COLO668 (cell line): ENCODE measurements around the gene RPS21.

Experiments used
- DNase-seq: peaks from one replicate; lab custom pipeline; 2025; ENCODE audit not compliant: unreplicated experiment; lab: John Stamatoyannopoulos, UW

RPS21 gene

GRCh38 chr20:62395311-62396242, 8.7 kb downstream of the RPS21 start:
- DNase-seq, result no peak

DNA sequence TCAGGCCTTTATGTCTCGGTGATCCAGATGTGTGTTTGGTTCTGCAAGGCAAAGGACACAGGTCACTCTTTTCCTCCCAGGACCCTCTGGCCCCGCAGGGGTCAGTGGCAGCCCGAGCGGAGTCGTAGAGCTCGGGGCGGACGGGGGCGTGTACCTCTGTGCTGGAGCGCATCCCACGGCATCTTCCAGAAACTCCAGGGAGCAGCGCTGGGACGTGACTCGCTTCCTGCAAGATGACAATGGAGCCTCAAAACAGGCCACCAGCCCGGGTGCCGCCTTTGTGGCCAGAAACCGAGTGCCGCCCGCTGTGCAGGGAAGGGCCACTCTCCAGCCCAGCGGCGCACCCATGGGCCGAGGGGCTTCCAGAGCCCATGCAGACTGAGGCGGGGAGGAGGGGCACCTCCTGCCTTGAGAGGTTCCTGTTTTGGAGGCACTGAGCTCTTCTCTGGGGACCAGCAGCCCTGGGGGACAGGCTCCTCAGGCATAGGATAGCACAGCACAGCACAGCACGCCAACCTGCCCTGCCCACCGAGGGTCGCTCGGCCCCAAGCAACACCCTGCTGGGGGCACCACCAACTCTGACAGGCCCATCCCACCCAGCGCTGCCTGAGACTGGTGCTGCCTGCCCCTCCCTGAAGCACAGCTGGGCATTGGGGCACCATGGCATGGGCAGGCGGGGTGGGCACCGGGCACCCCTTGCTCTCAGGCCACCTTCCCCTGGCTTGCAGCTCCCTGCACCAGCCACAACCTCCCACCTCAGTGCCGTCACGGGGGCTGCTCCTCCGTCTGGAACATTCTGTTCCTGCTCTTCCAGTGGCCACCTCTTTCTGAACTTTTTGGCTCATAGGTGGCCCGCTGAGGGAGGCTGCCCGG, 9.7 kb downstream of the RPS21 start:
- DNase-seq, result no peak

- DNase-seq, result no peak
Observed at GRCh38 chr20:62398120-62398821, 11.4 kb downstream of the RPS21 start.

DNA sequence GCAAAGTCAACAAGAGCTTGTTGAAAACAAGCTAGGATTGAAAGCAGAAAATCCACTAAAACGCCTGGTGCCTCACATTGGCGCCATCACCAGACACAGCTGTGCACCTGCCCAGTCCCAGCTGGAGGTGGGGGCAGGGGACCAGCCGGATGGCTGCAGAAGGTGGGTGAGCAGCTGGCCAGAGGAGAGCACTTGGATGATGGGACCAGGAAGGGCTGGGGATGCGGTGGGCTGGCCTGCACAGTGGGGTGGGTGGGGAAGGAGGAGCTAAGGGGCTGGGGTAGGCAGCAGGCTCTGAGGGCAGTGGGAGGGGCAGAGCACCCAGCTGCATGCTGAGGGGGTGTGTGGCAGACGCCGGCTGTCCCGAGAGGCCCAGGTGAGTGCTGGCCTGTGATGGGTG, 13.1 kb downstream of the RPS21 start:
- DNase-seq, result peak; percentile 77

- DNase-seq, result no peak
Observed at GRCh38 chr20:62400541-62400940, 13.6 kb downstream of the RPS21 start.

DNA sequence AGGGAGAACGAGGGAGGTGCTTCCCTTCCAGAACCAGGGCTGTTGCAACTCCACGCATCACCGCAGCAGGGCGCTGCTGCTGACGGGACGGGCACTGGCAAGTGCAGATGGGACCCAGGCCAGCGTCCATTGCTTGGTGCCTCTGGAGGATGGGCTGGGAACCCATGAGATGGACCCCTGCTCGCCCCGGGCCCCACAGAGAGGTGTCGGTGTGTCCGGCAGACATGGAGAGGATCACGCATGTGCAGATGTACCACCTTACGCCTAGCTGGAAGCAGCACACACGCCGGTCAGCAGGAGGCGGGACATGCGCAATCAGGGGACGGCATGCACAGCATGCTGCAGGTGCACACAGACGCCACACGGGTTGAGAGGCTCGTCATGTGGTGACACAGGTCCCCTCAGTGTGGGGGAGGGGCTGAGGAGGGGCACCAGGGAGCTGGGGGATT, 14.5 kb downstream of the RPS21 start:
- no peak for DNase-seq

DNA sequence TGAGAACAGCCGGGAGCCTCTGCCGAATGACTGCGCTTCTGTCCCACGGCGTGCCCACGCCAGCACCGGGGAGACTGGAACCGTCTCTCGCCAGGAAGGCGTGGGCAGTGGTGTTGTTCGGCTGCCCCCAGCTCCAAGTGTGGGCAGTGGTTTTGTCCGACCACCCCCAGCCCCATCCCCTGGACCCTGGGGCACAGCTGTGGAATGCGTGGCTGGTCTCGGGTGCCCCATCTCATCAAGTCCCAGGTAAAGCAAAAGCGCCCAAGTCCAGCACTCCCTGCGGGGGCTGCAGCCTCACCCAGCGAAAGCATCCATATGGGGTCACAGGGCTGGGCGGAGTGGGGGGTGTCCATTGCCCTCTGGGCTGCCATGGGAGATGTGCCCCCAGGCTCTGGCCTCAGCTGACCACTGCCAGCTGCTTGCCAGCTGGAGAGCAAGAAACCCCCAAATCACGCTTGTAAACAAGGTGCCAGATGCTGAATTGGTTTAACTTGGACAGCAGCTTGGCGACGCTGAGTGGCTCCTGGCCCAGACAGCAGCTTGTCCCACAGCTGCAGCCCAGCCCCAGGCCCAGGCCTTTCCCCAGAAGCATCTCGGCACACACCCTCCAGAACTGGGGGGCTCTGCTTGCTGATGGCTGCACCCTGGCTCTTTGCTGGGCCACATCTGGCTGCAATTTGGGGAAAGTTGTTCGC, 15.7 kb downstream of the RPS21 start:
- DNase-seq, result no peak

DNA sequence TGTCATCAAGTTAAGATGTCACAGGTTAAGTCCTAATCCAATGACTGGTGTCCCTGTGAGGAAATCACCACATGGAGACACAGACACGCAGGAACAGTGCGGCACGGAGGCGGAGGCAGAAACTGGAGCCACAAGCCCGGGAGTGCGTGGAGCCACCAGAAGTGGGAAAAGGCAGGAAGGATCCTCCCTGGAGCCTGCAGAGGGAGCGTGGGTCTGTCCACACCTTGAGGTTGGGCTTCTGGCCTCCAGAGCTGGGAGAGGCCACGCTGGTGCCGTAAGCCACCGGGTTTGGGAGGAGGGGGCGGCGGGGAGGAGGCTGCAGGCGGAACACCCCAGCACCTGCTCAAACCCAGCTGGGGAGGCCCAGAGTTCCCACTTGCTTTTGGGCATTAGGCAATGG, 16.4 kb downstream of the RPS21 start:
- DNase-seq, result no peak

DNA sequence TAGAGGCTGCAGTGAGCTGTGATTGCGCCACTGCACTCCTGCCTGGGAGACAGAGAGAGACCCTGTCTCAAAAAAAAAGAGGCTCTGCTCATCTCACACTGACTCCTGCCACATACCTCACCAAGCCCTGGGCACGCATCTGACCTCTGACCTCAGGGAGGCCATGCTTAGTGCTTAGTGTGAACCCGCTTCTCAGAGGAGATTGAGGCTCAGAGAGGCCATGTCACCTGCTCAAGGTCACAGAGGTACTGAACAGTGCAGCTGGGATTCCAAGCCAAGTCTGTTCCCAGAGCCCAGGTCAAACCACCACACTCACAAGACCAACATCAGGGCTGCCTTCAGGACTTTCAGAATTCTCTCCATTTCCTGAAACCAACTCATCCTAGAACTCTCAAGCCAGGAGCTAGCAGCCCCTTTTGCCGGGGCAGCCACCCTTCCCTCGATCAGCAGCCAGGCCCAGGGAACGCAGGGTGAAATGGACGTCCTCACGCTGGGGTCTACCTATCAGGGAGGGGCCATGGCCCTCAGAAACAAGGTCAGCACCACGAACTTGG, 17.3 kb downstream of the RPS21 start:
- DNase-seq, result no peak

DNA sequence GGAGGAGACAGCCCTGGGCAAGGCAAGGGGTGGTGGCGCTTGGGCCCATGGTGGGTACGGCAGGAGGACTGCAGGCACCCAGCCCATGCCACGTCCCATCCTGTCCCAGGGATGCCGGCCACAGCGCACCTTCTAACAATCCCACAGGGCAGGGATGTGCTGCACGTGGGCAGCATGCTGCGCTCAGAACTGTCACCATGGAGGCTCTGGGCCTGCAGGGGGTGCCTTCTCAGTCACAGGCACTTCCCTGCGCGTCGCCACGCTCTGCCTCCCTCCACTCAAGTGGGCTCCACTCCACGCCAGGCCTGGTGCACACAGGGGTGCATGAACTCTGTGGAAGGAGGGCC, 17.8 kb downstream of the RPS21 start:
- DNase-seq, result no peak

DNA sequence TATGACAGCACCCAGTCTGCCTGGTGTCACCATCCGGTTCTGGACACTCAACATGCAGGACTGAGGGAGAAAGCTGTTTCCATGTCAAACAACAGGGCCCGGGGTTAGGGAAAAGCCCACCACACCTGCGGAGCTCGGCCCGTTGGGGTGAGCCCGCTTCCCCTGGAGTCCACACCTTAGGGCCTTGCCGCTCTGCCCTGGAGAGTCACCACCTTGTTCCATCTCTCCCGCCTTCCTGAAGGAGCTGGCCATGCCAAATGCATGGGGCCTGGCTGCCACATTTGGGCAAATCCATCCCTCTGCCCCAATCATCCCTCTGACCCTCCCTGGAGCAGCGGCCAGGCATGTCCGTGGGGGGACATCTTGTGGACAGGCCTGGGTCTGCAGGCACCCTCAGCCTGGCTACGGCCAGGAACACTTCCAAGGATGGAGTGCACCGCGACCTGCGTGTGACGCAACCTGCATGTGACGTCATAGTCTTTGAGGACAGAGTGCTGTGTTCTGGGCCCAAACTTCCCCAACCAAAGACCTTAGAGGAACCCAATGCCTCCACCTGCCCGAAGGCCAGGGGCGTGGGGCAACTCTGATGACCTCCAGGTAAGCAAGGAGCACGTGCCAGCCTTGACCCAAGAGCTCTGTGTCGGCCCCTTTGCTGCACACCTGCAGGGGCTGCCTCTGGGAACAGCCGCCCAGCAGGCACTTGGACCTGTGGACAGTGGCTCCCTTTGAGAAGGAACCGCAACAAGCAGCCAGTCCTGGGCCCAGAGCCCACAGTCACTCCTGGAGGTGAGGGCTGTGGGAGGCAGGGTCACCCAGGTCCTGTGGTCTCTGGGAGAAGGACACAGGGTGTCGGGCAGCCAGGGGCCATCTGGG, 18.4 kb downstream of the RPS21 start:
- peak; percentile 49 for DNase-seq

GRCh38 chr20:62405981-62406513, 19.1 kb downstream of the RPS21 start:
- peak; percentile 12 for DNase-seq

DNA sequence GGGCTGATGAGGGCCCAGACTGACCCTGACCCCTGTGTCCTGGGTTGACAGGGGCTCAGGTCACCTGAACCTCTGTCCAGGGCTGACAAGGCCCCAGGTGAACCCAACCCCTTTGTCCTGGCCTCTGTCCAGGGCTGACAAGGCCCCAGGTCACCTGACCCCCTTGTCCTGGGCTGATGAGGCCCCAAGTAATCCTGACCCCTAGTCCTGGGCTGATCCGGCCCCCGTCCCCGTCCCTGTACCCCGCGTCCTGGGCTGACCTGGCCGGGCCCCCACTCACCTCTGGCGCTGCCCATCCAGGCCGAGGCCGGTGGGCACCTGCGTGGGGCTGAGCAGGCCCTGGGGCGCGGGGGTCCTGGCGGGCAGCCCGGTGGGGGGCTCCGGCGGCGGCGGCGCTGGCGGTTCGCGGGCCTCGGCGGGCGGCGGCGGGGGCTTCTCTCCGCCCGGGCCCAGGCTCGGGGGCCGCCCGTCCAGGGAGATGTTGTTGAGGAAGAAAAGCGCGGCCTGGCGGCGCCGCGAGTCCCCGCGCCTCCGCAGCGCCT, 19.8 kb downstream of the RPS21 start:
- no peak for DNase-seq

DNA sequence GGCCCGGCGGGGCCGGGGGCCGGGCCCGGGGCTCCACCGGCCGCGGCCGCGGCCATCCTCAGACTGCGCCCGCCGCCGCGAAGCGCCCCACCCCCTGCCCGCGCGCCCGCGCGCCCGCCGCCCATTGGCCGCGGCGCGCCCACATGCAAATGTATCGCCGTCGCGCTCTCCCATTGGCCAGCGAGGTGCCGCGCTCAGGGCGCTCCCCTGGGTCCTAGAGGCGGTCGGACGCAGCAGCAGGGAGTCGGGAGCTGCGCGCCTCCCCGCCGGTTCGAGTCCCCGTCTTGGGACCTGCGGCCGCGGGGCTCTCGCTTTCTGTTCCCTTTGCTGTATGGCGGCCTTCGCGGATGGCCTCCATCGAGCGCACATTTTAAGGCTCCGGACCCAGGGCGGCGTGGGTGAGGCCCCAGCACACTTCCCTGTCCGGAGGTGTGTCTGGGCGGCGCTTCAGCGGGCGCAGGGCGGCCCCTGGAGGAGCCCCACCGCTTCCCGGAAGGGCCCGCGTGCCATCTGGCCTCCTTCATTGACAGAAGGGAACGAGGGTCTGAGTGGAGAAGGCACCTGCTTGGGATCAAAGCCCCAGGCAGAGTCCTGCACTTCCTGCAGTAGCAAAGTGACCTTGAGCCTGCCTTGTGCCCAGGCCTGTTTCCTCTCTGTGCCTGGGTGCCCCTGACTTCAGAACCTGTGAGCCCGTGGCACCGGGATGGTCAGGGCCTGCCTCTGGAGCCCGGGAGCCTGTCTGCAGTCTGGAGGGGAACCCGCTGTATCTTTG, 20.5 kb downstream of the RPS21 start, which contains the start of gene CABLES2:
Gene CABLES2, minus strand, starts transcription at position 65 of the 772 bp plus-strand sequence. Its CDS starts 9 bp downstream, at position 56.
- peak; percentile 98 for DNase-seq

DNA sequence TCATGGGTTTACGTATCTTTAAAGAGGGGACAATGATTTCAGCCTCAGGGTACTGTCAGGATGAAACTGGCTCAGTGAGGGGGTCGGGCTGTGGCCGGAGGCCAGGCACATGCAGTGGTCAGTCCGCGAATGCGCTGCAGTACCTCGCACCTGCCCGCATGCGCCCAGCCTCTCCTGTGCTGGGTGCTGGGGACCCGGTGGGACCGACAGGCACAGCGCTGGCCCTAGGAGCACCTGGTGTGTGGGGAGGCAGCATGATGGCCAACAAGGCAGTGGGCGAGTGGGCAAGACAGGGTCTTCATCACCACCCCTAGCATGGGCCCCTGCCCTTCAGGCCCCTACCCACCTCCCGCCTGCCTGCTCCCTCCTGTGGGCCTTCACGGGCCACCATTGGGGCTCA, 21.2 kb downstream of the RPS21 start:
- DNase-seq, result peak; percentile 46

DNA sequence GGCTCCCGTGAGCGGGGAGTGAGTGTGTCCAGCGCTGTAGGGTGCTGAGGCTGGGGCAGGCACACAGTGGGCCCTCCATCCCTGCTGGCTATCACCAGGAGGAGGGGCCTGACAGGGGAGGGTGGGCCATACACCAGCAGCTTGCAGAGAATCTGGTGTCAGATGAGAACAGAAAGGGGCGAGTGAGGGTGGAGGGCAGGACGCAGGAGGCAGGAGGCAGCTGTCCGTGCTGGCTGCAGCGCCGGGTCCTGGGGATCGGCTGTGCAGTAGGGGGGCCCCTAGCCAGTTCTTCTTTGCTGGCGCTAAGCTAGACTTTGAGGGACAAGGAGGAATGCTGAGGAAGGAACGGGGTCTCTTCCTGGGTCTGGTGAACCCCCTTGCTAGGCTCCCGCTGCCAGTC, 21.7 kb downstream of the RPS21 start:
- DNase-seq, result no peak

- DNase-seq, result no peak
Observed at GRCh38 chr20:62409086-62409853, 22.4 kb downstream of the RPS21 start.
